Thyroid gland (tissue), 4 donors: ENCODE results near the gene SUN2.

Experiments used
- CTCF ChIP-seq, 6 experiments: fragments of 200-600 bp in 3 of 6; fragments of 450-650 bp in 3 of 6; sonication (generic) in 3 of 6; IDR thresholded peaks; one replicate each; pipeline ENCODE4 v1.5.1; 2016 to 2019; ENCODE audit warnings: antibody characterized with exemption in 6 of 6, mild to moderate bottlenecking in 2 of 6, inconsistent platforms in 1 of 6, moderate library complexity in 1 of 6
- POLR2A ChIP-seq, 2 donors: fragments of 450-650 bp; IDR thresholded peaks; one replicate each; pipeline ENCODE4 v1.6.1; 2017; ENCODE audit warnings: antibody characterized with exemption in 2 of 2, mild to moderate bottlenecking in 2 of 2, moderate library complexity in 1 of 2

GRCh38 chr22:38742176-38742942, 13.4 kb downstream of the SUN2 start:
- no peak for TF ChIP-seq CTCF (IDR thresholded peaks at IDR 0.05)
- TF ChIP-seq POLR2A (IDR thresholded peaks at IDR 0.05), result no peak
